MV-4-11 (cell line): Measurements from ENCODE around the gene ELOVL3.

Experiments
- DNase-seq: peaks from one replicate; lab custom pipeline; 2025; lab: John Stamatoyannopoulos, UW

The ELOVL3 gene, protein sequence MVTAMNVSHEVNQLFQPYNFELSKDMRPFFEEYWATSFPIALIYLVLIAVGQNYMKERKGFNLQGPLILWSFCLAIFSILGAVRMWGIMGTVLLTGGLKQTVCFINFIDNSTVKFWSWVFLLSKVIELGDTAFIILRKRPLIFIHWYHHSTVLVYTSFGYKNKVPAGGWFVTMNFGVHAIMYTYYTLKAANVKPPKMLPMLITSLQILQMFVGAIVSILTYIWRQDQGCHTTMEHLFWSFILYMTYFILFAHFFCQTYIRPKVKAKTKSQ

DNA sequence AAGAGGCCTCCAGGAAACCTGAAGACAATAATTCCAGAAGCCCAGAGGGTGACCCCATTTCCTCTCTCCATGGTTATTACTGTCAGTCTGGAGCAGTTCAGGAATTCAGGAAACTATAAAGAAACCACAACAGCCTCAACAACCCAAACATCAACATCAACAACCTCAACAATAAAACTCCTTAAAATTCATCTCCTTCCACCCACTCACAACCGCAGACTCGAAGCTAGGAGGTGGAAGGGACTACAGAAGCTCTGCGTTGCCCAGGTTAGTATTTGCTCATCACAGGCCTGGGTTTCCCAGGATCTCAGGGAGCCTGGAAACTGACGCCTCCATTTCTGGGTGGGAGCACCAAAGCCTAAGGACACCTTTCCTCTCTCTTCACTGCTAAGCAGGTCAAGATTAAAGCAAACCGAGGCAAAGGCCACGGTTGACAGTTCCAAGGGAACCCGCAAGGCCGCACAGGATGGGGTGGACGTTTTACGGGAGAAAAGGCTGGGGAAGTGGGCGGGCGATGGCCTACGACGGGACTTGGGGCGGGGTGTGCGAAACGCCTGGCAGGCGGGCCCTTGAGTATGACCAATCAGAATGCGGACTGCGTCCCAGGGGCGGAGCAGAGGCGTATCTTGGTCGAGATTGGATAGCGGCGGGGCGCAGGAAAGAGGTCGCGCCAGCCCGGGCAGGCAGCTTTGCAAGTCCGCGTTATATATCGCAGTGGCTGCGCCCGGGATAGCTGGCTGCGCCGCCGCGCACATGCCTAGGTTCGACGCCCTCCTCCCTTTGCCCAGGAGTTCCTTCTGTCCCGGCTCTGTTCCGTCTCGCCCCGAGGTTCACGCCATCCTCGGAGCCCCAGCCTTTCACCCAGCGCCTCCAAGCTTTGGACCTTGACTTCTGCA is at the start of gene ELOVL3:
ELOVL3 (plus strand) TSS at position 654 of the 896 bp plus-strand sequence. CDS start 250 bp downstream, outside the sequence.
- peak; percentile 89 for DNase-seq

DNA sequence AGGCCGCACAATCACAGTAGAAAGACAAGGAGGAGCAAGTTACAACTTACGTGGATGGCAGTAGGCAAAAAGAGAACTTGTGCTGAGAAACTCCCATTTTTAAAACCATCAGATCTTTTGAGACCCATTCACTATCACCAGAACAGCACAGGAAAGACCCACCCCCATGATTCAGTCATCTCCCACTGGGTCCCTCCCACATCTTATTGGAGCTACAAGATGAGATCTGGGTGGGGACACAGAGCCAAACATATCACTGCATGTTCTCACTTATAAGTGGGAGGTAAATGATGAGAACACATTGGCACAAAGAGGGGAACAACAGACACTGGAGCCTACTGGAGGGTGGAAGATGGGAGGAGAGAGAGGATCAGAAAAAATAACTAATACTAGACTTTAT is 41.5 kb upstream of the ELOVL3 start:
- DNase-seq, result no peak

DNA sequence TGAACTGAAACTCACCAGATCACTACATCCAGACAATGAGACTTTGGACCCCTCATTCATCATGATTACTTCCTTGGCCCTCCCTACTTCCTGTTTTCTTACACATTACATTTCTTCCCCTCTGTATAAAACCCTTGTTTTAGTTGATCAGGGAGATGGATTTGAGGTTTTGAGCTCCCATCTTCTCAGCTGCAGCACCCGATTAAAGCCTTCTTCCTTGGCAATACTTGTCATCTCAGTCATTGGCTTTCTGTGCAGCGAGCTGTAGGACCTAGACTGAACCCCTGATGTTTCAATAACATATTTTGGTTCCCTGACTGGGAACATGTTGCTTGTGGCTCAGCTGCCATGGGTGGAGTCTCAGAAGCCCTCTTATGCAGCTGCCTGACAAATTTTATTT is 40.8 kb upstream of the ELOVL3 start:
- DNase-seq, result no peak

DNA sequence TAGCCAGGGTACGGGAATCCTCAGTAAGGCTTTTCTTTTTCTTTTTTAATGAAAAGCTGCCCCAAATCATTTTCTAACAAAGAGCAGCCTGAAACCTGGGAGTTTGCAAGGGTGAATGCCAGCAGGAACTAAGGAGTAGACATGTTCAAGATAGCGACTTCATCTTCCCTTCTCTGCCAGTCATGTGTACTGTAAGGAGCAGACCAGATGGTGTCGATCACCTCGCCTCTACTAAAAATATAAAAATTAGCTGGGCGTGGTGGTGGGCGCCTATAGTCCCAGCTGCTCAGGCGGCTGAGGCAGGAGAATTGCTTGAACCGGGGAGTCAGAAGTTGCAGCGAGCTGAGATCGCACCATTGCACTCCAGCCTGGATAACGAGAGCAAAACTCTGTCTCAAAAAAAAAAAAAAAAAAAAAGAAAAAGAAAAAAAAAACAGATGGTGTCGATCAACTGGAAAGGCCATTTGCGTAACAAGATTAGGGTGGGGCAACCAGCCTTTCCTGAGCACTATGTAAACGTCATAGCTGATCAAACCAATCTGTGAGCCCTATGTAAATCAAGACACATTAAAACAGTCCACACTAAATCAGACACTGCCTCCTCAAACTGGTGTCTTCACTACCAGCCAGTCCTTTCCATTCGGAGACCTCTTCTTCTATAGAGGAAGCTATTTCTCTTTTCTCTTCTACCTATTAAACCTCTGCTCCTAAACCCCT is 40.1 kb upstream of the ELOVL3 start:
- DNase-seq, result peak; percentile 32

DNA sequence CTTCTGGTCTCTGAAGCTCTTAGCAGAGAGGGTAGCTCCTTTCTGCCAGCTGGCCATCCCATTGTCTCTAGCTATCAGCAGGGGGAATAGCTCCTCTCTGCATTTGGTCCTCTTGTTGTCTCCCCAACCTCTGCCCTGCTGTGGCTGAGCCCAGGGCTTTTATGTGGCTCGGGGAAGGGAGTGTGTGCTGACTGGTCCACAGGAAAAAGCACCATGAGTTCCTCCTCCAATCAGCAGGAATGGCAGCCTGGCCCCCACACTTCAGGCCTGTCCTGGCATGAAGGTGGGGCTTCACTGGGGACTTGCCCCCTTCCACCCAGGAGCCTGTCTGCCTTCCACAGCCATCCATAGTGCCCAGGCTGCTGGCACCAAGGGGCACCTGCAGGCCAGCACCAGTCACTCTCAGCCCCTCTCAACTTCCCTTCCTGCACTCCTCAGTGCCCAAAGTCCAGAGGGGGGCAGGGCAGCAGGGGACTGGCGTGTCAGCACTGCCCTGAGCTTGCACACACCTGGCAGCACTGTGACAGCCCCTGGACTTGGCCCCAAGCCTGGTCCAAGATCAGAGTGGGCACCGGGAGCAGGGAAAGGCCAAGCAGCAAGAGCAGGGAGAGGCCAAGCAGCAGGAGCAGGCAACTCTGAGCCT is 37.7 kb upstream of the ELOVL3 start:
- no peak for DNase-seq

DNA sequence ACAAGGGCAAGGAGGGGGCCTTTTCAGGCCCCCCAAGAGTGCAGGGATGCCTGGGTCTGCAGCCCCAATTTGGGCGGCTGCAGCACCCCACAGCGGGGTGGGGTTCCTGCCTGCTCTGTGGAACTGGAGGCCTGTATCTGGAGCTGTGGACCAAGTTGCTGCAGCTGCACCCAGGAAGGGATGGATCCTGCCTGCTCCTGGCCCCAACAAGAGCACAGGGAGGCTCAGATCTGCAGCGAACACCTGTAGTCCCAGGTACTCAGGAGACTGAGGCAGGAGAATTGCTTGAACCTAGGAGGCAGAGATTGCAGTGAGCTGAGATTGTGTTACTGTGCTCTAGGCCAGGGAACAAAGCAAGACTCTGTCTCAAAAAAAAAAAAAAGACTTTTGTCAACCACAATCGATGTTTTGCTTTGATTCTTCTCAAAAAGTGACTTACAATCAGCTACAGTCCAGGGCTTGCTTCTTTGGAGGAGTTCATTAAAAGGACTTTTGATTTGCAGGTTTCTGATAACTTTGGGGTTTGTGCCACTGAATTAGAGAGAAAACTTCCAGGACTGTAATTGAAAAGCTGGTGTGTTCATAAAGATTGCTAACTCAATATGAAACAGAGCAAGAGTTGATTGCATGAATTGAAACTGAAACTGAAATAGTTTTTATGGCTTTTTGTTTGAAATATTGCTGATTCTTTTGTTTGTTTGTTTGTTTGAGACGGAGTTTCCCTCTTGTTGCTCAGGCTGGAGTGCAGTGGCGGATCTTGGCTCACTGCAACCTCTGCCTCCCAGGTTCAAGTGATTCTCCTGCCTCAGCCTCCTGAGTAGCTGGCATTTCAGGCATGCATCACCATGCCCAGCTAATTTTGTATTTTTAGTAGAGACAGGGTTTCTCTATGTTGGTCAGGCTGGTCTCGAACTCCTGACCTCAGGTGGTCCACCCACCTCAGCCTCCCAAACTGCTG is 36.9 kb upstream of the ELOVL3 start:
- DNase-seq, result peak; percentile 16

DNA sequence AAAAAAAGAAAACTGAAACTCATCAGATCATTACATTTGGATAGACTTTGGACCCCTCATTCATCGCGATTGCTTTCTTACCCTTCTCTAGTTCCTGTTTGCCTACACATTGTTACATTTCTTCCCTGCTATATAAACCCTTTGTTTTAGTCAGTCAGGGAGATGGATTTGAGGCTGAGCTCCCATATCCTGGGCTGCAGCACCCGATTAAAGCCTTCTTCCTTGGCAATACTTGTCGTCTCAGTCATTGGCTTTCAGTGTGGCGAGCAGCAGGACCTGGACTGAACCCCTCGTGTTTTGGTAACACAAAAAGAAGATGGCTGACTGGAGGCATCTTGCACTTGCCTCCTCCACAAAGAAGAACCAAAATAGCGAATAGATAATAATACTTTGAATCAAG is 34.1 kb upstream of the ELOVL3 start:
- no peak for DNase-seq

DNA sequence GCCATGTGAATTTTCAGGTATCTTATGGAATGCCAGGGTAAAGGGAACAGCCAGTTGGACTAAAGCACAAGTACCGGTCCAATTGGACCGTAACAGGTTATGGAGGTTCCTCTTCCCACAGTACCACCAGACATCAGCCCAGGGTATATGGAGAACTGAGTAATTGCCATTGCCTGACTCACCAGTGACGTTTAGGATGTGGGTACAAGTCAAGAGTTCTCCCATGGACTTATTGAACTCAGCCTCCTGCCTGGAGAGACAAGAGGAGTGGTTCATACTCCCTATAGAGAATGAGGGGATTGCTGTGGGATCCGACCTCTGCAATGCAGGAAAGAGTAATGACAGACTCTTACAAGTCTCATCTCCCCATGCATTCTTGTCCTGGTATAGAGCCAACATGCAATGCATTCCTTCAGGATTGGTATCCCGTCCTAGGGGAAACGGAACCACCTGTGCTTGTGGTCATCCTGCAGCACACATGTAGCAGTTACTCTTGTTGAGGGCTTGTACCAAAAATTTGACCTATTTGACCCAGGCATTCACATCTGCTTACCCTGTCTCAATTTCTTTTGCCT is 30.7 kb upstream of the ELOVL3 start:
- peak; percentile 41 for DNase-seq

DNA sequence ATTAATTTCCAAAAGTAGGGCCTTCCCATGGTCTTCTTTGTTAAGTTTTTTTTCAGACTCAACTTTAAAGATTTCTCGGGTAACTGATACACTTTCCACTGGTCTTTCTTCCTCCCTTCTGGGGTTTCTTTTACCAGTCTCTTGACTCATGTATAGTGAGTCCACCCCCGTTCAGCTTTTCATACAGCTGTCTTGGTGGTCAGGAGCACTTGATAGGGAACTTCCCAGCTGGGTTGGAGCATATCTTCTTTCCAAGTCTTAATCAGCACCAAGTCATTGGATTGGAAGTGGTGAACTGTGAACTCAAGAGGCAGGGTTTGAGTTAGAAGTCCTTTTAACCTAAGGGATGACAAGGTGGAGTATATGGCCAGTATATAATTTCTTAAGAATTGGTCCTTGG is 29.2 kb upstream of the ELOVL3 start:
- DNase-seq, result no peak

DNA sequence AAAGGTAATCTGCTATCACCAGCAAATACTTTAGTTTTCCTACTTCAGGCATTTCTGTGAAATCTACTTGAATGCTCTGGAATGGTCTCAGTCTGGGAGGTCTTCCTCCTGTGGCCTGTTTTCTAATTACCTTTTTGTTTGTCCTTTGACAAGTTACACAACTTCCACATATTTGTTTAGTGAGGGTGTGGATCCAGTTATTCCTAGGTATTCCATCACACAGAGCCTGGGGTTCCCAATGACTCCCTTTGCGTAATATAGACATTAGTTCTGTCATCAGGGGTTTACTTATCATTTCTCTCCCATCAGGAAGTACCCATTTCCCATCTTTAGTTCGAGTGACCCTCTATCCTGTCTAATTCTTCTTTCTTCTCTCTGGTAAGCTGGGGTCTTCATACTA is 28.1 kb upstream of the ELOVL3 start:
- no peak for DNase-seq

DNA sequence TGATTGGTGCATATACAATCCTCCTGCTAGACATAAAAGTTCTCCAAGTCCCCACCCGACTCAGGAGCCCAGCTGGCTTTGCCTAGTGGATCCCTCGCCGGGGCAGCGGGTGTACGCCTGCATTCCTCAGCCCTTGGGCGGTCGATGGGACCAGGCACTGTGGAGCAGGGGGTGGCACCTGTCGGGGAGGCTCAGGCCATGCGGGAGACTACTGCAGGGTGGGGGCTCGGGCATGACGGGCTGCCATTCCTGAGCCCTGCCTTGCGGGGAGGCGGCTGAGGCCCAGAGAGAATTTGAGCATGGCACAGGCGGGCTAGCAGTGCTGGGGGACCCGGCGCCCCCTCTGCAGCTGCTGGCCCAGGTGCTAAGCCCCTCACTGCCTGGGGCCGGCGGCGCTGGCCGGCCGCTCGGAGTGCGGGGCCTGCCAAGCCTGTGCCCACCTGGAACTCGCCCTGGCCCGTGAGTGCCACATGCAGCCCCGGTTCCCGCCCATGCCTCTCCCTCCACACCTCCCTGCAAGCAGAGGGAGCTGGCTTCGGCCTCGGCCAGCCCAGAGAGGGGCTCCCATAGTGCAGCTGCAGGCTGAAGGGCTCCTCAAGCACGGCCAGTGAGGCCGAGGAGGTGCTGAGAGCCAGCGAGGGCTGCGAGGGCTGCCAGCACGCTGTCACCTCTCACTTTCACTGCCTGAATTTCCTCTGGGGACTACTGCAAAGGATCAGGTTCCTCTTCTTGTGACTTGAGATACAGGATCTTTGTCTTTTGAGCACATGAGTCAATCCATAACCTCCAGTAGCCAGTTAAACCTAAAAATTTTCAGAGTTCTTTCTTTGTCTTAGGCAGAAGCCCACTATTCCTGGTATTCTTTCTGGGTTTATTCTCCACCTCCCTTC is 25.1 kb upstream of the ELOVL3 start:
- DNase-seq, result peak; percentile 53

DNA sequence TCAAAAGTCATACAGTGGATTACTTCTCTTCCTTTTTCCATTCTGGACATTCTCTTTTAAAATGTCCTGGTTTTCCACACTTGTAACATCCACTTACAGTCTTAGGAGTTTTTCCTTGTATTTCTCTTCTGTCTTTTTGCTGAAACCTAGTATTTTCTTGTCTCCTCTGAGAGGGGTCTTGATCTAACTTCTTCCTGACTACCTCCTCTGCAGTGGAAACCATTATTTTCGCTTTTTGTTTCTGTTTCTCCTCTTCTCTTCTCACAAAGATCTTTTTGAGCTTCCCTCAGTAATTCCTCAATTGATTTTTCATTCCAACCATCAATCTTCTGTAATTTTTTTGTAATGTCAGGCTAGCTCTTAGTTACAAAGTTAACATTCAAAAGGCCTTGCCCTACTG is 23.7 kb upstream of the ELOVL3 start:
- no peak for DNase-seq

DNA sequence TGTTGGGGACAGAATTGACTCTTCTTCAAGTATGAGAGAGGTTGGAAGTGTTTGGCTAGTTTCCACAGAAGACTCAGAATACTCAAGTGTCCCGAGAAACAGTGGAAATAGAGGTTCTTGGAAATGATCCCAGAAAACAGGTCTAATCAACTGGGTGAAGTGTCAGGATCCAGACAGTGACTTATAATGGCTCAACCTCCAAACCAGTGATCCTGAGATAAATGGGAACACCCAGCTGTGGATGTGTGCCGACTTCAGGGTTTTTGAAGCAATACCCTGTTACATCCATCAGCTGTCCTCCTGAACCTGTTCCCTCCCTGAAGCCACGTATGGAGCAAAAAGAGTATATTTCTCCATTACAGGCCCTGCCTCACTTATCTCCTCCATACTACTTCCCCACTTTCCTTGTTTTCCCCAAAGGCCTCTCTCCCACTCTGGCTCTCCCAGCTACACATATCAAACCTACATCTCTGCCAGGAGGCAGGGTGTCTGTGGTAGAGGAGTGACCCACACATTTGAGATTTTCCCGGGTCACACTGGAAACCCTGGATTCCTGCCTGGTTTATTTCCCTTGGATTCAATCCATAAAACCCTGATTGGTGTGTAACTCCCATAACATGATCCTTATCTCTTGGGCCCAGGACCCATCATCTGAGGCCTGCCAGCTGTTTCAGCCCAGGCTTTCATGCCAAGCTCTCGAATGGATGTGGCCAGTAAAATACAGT is 17.6 kb upstream of the ELOVL3 start:
- no peak for DNase-seq

DNA sequence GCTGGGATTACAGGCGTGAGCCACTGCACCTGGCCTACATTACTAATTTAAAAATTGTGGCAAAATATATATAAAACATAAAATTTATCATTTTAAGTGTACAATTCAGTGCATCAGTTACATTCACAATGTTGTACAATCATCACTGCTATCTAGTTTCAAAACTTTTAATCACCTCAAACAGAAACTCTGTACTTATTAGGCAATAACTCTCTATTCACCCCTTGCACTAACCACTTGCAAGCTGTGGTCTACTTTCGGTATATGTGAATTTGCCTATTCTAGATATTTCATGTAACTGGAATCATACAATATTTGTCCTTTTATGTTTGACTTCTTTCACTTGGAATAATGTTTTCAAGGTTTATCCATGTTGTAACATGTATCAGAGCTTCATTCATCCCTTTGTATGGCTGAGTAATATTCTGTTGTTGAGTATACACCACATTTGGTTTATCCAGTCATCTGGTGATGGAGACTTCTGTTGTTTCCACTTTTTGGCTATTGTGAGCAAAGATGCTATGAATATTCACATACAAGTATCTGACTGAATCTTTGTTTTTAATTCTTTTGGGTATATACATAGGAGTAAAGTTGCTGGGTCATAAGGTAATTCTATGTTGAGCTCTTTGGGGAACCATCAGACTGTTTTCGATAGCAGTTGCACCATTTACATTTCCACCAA is 14.3 kb upstream of the ELOVL3 start:
- DNase-seq, result peak; percentile 37

DNA sequence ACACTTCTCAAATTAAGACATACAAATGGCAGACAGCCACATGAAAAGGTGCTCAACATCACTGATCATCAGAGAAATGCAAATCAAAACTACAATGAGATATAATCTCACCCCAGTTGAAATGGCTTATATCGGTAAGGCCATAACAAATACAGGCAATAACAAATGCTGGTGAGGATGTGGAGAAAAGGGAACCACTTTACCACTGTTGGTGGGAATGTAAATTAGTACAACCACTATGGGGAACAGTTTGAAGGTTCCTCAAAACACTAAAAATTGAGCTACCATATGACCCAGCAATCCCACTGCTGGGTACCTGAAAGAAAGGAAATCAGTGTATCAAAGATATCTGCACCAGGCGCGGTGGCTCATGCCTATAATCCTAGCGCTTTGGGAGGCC is 12.5 kb upstream of the ELOVL3 start:
- DNase-seq, result peak; percentile 75

DNA sequence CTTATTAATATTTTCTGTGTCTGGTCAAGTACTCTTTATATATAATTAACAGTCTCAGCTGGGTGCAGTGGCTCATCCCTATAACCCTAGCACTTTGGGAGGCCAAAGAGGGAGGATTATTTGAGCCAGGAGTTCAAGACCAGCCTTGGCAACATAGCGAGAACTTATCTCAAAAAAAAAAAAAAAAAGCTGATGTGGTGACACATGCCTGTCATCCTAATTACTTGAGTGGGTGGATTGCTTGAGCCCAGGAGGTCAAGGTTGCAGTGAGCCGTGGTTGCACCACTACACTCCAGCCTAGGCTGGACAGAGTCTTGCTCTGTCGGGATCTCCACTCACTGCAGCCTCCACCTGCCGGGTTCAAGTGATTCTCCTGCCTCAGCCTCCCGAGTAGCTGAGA is 6.7 kb upstream of the ELOVL3 start:
- DNase-seq, result no peak

DNA sequence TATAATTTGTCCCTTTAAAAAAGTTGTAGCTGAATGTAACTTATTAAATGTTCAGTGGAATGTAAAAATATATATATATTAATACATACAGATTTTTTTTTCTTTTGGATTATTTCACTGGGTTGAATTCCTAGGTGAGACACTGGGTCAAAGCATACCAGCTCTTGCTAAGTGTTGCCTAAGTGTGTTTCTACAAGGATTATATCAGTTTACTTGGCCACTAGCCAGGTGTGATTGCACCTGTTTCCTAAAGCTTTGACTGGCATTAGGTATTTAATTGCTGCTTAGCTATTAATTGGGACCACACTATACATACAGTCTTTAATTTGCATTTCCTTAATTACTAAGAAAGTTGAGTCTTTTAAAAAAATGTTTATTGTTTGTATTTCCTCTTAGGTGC is 5.5 kb upstream of the ELOVL3 start:
- no peak for DNase-seq

DNA sequence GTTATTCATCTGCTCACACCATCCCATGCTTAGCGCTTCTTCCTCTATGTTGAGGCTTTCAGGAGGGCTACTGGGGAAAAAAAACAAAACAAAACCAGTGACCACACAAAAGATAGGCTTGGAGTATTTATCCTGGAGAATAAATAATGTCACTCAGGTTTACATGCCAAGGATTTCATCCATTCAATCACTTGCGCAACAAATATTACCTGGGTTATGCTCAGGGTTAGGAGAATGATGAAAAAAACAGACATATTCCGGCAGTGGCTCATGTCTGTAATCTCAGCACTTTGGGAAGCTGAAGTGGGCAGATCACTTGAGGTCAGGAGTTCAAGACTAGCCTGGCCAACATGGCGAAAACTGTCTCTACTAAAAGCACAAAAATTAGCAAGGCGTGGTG is 3.3 kb upstream of the ELOVL3 start:
- DNase-seq, result no peak

DNA sequence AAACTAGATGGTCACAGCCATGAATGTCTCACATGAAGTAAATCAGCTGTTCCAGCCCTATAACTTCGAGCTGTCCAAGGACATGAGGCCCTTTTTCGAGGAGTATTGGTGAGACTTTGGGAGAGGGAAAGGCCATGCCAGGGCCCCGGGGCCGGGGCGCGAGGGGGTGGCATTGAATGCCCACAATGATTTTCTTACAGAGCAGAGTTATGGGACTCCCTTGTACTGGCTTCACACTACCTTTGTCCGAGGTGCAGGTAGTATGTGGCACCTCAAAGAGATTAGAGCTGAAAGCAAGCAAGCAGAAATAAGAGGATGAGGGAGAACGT is 407 bp downstream of the ELOVL3 start:
- no peak for DNase-seq
